Cardiac muscle cell (in vitro differentiated cells and primary cell): ENCODE measurements around the gene HTR2B. TPM values are rescaled to one million over a fixed set of nuclear protein-coding genes. Genes with fewer than 3 reads are reported as not detected.

Experiments
- DNase-seq, 2 donors: peaks; one replicate each; pipeline versions ENCODE4 v3.0.0 to v3.0.0-alpha.2; 2010 to 2017; ENCODE audit warnings: low read depth in 1 of 2, low spot score in 1 of 2
- H3K27ac ChIP-seq: fragments of 200-600 bp; sonication (generic); 2 replicates; pipeline ENCODE4 v1.5.1; 2016
- H3K27me3 ChIP-seq: fragments of 200-600 bp; sonication (generic); 2 replicates; pipeline ENCODE4 v1.6.0; 2016; ENCODE audit warnings: control low read depth
- H3K36me3 ChIP-seq: fragments of 200-600 bp; sonication (generic); 2 replicates; pipeline ENCODE4 v1.5.1; 2016; ENCODE audit warnings: control low read depth
- H3K4me1 ChIP-seq: fragments of 200-600 bp; sonication (generic); 2 replicates; pipeline ENCODE4 v1.8.1; 2017; ENCODE audit warnings: low read depth, mild to moderate bottlenecking, mixed run types
- H3K4me3 ChIP-seq: fragments of 200-600 bp; sonication (generic); 2 replicates; pipeline ENCODE4 v1.5.1; 2016; ENCODE audit warnings: mild to moderate bottlenecking
- H3K9me3 ChIP-seq: fragments of 200-600 bp; sonication (generic); 2 replicates; pipeline ENCODE4 v1.5.1; 2017; ENCODE audit warnings: low read depth, mild to moderate bottlenecking, control low read depth
- polyA plus RNA-seq: library from polyadenylated mRNA; unstranded; fragments of >200 nt; fragmentation: Nextera tagmentation; extraction: Ambion mirVana; gene quantifications from 2 replicates; pipeline ENCODE4 v1.2.1, GENCODE V29; 2016
- total RNA-seq: library from RNA; depleted of rRNA; stranded (reverse); fragments of >200 nt; gene quantifications from 2 replicates; pipeline ENCODE4 v1.2.3, GENCODE V29; 2016
- TF ChIP-seq, protein P1 (sequence below): IDR thresholded peaks from 2 replicates; pipeline ENCODE4 v1.5.1; 2012; ENCODE audit warnings: low read depth, mild to moderate bottlenecking, low read length

Gene HTR2B
- total and polyA plus RNA-seq, 2 experiments from 2014 or later, result not detected

GRCh38 chr2:231115651-231116050, 9.2 kb downstream of the HTR2B start:
- TF ChIP-seq, protein P1, sequence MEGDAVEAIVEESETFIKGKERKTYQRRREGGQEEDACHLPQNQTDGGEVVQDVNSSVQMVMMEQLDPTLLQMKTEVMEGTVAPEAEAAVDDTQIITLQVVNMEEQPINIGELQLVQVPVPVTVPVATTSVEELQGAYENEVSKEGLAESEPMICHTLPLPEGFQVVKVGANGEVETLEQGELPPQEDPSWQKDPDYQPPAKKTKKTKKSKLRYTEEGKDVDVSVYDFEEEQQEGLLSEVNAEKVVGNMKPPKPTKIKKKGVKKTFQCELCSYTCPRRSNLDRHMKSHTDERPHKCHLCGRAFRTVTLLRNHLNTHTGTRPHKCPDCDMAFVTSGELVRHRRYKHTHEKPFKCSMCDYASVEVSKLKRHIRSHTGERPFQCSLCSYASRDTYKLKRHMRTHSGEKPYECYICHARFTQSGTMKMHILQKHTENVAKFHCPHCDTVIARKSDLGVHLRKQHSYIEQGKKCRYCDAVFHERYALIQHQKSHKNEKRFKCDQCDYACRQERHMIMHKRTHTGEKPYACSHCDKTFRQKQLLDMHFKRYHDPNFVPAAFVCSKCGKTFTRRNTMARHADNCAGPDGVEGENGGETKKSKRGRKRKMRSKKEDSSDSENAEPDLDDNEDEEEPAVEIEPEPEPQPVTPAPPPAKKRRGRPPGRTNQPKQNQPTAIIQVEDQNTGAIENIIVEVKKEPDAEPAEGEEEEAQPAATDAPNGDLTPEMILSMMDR, result no peak
- H3K9me3 ChIP-seq, result no peaks in the 10 kb centered on the region
- no peaks in the 10 kb centered on the region for H3K27me3 ChIP-seq
- no peak overlapping the region for H3K4me3 ChIP-seq
- H3K27ac ChIP-seq, result no peak overlapping the region
- no peaks in the 10 kb centered on the region for H3K36me3 ChIP-seq
- DNase-seq, result no peak
- H3K4me1 ChIP-seq, result no peaks in the 10 kb centered on the region

GRCh38 chr2:231113489-231113888, 11.4 kb downstream of the HTR2B start:
- Histone ChIP-seq H3K27ac (no peak overlapping the region), H3K27me3 (no peaks in the 10 kb centered on the region), H3K9me3 (no peaks in the 10 kb centered on the region), H3K4me1 (no peaks in the 10 kb centered on the region), H3K4me3 (no peak overlapping the region), H3K36me3 (peaks cover 20% of the 10 kb centered on the region)
- no peak for DNase-seq
- TF ChIP-seq, protein P1, result no peak

GRCh38 chr2:231111987-231112386, 12.9 kb downstream of the HTR2B start:
- H3K36me3 ChIP-seq, result peaks cover 20% of the 10 kb centered on the region
- H3K4me1 ChIP-seq, result no peaks in the 10 kb centered on the region
- no peaks in the 10 kb centered on the region for H3K27me3 ChIP-seq
- H3K27ac ChIP-seq, result no peak overlapping the region
- H3K4me3 ChIP-seq, result no peak overlapping the region
- no peaks in the 10 kb centered on the region for H3K9me3 ChIP-seq
- TF ChIP-seq, protein P1, result no peak
- peak in 1 of 2 donors; percentile 26 for DNase-seq

- Histone ChIP-seq H3K9me3 (no peaks in the 10 kb centered on the region), H3K27me3 (no peaks in the 10 kb centered on the region), H3K4me1 (no peaks in the 10 kb centered on the region), H3K27ac (no peak overlapping the region), H3K36me3 (peaks cover 20% of the 10 kb centered on the region), H3K4me3 (no peak overlapping the region)
- TF ChIP-seq, protein P1, result peak; percentile 38
- peak; percentile 14 to 81 for DNase-seq
These were observed 14.3 kb downstream of the HTR2B start for GRCh38 chr2:231110551-231110950.

GRCh38 chr2:231104115-231104713, 20.6 kb downstream of the HTR2B start:
- H3K4me1 ChIP-seq, result no peaks in the 10 kb centered on the region
- peaks cover 9% of the 10 kb centered on the region for H3K36me3 ChIP-seq
- H3K9me3 ChIP-seq, result no peaks in the 10 kb centered on the region
- no peaks in the 10 kb centered on the region for H3K27me3 ChIP-seq
- TF ChIP-seq, protein P1, result peak; percentile 79
- no peak overlapping the region for H3K27ac ChIP-seq
- peak; percentile 57 to 80 for DNase-seq
- H3K4me3 ChIP-seq, result no peak overlapping the region

GRCh38 chr2:231102772-231103171, 22.1 kb downstream of the HTR2B start:
- DNase-seq, result no peak
- Histone ChIP-seq H3K27me3 (no peaks in the 10 kb centered on the region), H3K4me1 (no peaks in the 10 kb centered on the region), H3K4me3 (no peak overlapping the region), H3K36me3 (peaks cover 7% of the 10 kb centered on the region), H3K27ac (peak overlapping the region; percentile 46), H3K9me3 (no peaks in the 10 kb centered on the region)
- TF ChIP-seq, protein P1, result no peak
